ENCODE results near the gene VSTM4.

The VSTM4 gene

DNA sequence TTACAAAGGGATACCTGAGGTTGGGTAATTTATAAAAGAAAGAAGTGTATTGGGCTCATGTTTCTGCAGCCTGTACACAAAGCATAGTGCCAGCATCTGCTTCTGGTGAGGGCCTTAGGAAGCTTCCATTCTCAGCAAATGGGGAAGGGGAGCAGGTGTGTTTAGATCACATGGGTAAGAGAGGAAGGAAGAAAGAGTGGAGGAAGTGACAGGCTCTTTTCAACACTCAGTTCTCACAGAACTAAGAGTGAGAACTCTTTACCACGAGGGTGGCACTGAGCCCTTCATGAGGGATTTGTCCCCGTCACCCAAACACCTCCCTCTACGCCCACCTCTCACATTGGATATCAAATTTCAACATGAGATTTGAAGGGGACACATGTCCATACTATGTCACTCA is 19.0 kb upstream of the VSTM4 start:
- ATAC-seq (no peak), DNase-seq (no peak)
- H3K27me3 Mint-ChIP-seq, result peaks cover 31% of the 10 kb centered on the region
- H3K4me3 Mint-ChIP-seq, result no peak overlapping the region
- peaks cover 2 to 5% of the 10 kb centered on the region in 2 donors for H3K9me3 Mint-ChIP-seq
- H3K27ac Mint-ChIP-seq, result no peak overlapping the region
- no peaks in the 10 kb centered on the region for H3K4me1 Mint-ChIP-seq

DNA sequence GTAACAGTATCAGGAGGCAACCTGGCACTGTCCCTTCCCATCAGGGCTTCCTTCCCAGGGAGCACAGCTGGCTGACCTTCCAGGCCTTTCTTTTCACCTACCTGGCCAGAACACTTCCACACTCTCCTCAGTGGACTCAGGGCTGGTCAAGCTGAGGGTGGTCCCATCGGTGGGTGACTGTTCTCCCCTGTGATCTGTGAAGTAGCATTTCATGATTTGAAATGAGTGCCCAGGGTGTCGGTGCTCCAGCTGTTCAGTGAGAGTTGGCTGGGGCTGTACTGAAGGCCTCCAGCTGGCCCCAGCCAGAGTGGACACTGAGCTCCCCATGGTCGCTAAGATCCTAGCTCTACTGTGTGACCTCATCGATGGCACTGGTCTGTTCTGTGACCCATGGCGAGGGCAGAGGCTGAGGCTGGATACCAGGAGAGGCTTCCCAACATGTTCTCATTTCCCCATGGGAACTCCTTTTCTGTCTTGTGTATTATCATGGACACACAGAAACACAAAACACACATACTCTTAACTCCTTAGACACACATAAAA is 18.5 kb upstream of the VSTM4 start, which contains the start of gene FAM170B:
TSS of gene FAM170B (minus strand) at position 316 of the 543 bp plus-strand sequence. CDS start at position 213, 103 bp downstream.
- H3K27ac Mint-ChIP-seq, result no peak within 1 kb of the TSS
- no peak within 1 kb of the TSS for H3K4me3 Mint-ChIP-seq
- H3K27me3 Mint-ChIP-seq, result peaks cover 37% of the 10 kb centered on the region
- H3K4me1 Mint-ChIP-seq, result no peaks in the 10 kb centered on the region
- DNase-seq (no peak), ATAC-seq (no peak)
- peaks cover 7 to 10% of the 10 kb centered on the region in 2 donors for H3K9me3 Mint-ChIP-seq

DNA sequence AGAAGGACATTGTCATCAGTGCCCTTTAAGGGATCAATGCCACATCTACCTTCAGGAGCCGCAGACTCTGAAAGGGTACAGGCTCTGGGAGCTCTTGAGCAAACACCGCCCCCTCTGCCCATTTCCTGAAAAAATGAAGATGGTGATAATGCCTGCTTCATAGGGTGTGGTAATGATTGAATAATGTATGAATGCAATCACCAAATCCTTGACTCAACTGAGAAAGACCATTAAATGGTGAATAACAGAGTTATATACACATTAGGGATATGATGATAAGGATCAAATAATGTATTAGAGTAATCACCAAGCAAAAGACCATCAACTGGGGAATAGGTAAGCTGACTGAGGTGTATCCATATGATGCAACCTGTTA is 17.0 kb upstream of the VSTM4 start:
- no peaks in the 10 kb centered on the region for H3K4me1 Mint-ChIP-seq
- ATAC-seq (no peak), DNase-seq (no peak)
- H3K27ac Mint-ChIP-seq, result no peak overlapping the region
- H3K27me3 Mint-ChIP-seq, result peaks cover 43% of the 10 kb centered on the region
- H3K4me3 Mint-ChIP-seq, result no peak overlapping the region
- H3K9me3 Mint-ChIP-seq, result peaks cover 12% of the 10 kb centered on the region in 2 donors

DNA sequence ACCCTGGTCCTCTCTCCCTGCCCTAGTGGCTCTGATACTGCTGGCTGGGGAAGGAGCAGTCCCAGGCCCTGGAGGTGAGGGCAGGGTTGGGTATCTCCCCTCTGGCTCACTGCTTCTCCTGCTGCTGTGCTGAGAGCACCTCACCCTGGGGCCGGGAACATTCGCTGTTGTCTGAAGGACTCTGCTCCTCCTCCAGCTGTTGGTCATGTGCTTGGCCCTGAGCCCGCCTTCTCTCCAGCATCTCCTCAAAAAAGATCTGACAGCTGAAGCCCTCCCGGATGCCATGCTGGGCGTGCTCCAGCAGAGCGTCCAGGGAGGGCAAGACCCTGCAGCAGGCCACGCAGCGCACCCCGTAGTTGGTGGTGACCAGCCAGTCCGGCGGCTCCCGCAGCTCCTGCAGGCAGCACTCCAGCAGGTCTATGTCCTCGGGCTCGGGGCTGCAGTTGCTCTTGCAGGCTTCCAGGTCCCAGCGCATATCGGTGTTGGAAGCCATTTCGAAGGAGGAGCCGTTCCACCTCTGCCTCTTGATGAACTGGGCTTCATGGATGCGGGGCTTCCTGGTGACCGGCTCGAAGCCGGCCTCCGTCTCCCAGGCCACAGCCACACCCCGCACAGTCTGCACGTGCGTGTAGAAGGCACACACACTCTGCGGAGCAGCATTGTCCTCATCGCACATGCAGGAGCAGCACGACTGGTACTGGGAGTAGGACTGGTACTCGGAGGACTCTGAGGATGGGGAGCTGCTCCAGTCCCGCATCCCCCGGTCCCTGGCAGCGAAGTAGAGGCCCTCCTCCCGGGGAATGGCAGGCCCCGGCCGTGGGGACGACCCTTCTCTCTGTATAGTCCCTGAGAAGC is 16.4 kb upstream of the VSTM4 start:
- Mint-ChIP-seq H3K27ac (no peak overlapping the region), H3K27me3 (peaks cover 43% of the 10 kb centered on the region), H3K4me3 (no peak overlapping the region), H3K4me1 (no peaks in the 10 kb centered on the region), H3K9me3 (peaks cover 9 to 12% of the 10 kb centered on the region in 2 donors)
- ATAC-seq, result no peak
- no peak for DNase-seq

DNA sequence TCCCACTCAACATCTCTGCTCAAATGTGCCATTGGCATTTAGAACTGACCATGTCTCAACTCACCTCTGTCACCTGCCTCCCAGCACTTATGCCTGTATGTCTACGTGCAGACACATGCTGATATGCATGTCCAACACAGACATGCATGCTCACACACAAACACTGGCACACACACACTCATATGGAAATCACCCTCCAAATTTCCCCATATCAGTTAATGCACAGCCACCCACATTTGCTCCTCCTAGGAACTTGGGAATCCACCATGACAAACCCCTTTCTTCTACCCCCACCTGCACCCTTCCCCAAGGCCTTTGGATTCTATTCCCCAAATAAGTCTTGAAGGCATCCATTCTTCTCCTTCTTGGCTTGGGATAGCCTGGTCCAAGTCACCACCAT is 14.1 kb upstream of the VSTM4 start:
- H3K27ac Mint-ChIP-seq, result no peak overlapping the region
- no peak for DNase-seq
- H3K9me3 Mint-ChIP-seq, result peaks cover 7 to 12% of the 10 kb centered on the region in 2 donors
- ATAC-seq, result no peak
- H3K4me1 Mint-ChIP-seq, result no peaks in the 10 kb centered on the region
- peaks cover 27% of the 10 kb centered on the region for H3K27me3 Mint-ChIP-seq
- no peak overlapping the region for H3K4me3 Mint-ChIP-seq

DNA sequence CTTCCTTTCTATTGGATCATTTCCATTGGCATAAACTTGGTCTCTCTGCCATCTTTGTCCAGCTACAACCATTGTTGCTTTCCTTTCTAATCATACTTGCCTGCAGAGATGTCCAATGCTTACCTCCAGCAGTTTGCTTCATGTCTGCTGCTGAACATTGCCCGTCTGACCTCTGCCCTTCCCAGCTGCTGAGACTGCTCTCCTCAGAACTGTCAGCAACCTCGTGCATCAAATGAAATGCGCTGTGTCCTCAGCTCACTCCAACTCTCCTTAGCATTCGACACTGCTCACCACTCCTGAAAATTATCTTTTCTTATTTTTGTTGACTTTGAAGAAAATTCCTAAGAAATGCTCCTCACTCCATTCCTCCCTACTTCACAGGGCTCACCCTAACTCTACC is 13.5 kb upstream of the VSTM4 start:
- peaks cover 7 to 12% of the 10 kb centered on the region in 2 donors for H3K9me3 Mint-ChIP-seq
- peaks cover 22% of the 10 kb centered on the region for H3K27me3 Mint-ChIP-seq
- H3K4me1 Mint-ChIP-seq, result no peaks in the 10 kb centered on the region
- no peak overlapping the region for H3K4me3 Mint-ChIP-seq
- no peak for DNase-seq
- ATAC-seq, result no peak
- H3K27ac Mint-ChIP-seq, result no peak overlapping the region

DNA sequence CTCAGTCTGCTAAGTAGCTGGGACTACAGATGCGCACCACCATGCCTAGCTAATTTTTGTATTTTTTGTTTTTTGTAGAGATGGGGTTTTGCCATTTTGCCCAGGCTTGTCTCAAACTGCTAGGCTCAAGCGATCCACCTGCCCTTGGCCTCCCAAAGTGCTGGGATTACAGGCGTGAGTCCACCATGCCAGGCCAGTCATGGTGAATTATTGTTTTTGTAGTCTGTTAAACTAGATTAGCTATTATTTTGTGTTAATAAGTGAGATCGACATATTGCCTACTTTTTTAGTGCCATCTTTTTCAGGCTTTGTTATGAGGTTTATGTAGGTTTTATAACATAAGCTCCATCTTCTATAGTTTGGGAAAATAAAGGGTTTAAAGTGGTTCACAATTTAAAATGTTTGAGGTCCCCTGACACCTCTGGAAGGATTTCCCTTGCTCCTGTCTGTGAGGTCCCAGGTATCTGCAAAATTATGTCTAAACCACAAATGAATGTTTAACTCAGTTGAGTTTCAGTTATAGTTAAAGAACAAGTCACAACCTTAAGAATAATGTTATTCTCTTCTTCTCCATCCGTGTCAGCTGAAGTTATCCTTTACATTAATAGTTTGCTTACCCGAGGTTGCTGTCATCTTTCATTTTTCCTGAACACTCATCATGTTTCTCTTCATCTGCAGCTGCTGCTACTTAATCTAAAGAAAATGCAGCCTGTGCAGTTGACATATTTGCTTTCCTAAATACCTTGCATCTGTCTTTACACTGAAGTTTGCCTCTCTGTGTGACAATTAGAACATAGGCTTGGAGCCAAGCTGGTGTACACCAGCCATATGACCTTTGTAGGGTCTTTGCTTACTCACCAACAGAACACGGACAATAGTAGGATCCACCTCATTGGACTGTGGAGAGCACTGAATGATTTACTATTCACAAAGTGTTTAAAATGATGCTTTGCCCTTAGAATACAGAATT is 8.9 kb upstream of the VSTM4 start:
- Mint-ChIP-seq H3K27ac (no peak overlapping the region), H3K4me3 (no peak overlapping the region), H3K4me1 (no peaks in the 10 kb centered on the region), H3K9me3 (peaks cover 7 to 10% of the 10 kb centered on the region in 2 donors), H3K27me3 (peaks cover 27% of the 10 kb centered on the region)
- no peak for DNase-seq
- ATAC-seq, result no peak

DNA sequence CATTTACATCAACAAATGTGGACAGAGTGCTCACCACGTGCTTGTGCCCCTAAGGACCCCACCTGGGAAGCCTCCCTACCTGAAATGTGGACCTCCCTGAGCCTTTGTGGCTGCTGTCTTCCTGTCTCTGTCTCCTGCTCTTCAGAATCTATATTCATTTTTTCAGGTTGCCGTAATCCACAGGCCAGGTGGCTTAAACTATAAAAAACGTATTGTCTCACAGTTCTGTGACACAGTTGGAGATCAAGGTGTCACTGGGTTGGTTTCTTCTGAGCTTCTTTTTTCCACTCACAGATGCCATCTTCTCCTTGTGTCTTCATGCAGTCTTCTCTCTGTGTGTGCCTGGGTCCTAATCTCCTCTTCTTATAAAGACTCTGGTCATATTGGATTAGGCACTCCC is 5.6 kb upstream of the VSTM4 start:
- no peak overlapping the region for H3K27ac Mint-ChIP-seq
- peaks cover 28% of the 10 kb centered on the region for H3K27me3 Mint-ChIP-seq
- ATAC-seq, result no peak
- peaks cover 6% of the 10 kb centered on the region for H3K4me1 Mint-ChIP-seq
- no peak for DNase-seq
- no peaks in the 10 kb centered on the region for H3K9me3 Mint-ChIP-seq
- H3K4me3 Mint-ChIP-seq, result no peak overlapping the region

DNA sequence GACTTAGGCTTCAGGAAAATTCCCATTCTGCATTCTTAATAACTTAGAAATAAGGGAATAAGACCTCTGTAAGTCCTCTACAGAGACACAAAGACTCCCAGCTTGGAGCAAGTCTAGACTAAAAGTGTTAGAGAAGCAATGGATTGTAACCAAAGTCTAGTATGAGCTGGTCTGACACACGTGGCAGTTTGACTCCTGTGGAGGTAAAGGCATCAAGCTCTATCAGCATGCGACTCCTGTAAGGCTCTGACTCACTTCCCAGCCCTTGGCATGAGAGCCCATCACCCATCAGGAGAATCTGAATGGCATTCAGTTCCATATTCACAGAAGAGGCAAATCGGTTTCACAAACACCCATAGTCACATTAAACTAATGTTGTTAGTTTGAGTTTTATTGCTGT is 4.4 kb upstream of the VSTM4 start:
- H3K27me3 Mint-ChIP-seq, result peaks cover 35% of the 10 kb centered on the region
- H3K9me3 Mint-ChIP-seq, result no peaks in the 10 kb centered on the region
- no peak overlapping the region for H3K27ac Mint-ChIP-seq
- no peak overlapping the region for H3K4me3 Mint-ChIP-seq
- ATAC-seq (no peak), DNase-seq (no peak)
- peaks cover 7% of the 10 kb centered on the region for H3K4me1 Mint-ChIP-seq

DNA sequence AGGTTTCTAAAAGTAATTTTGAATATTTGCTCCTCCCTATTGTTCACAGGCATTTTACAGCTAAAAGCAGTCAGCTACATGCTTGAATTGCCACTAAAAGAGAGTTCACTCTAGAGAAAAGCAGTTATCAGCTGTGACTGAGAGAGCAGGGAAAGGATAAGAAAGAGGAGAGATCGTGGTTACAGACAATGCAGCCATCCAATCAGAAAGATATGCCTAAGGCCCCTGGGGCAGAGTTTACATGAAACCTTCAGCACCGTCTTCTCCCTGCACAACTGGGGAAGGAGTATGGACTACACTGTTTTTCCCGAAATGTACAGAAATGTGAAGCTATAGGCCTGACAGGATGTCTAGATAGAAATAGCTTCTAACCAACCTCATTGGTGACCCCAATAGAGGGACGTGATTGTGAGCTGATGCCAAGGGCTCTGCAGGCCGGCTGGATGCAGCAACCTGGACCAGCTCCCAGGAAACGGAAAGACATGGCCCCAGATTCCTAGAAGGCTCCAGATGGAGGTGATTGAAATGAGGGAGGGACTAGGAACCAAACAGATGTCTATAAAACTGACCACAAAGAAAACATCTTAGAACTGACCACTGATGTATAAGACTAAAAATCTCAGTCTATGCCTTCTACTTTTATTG is 3.2 kb upstream of the VSTM4 start:
- H3K27me3 Mint-ChIP-seq, result peaks cover 47% of the 10 kb centered on the region
- ATAC-seq, result no peak

DNA sequence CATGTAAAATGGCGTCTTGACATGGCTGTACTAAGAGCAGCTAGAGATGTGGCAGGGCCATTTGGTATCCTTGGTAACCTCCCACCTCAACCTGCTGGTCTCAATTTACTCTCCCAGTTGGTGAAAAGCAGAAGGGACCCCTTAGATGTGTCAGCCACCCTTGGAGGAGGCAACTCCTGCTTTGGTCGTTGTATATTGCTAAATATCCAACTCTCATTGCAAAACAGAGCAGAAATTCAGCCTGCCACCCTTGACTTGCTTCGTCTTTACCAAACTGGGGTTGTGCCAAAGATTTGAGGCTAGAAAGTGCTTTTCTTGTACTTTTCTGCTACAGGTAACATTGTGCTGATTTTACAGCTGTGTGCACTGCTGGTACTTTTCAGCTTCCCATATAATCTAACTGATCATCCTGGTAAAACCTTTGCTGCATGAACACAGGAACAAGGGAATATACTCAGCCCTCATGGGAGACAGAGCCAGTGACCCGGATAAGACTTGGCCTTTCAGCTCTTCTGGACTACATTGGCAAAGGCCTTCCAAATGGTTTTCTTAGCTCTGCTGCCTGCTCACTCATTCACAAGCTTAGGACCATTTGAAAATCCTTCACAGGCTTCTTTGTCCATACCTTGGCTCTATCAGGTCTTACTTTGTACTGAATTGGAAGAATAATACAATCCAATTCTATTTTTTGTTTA is 2.2 kb upstream of the VSTM4 start:
- Mint-ChIP-seq H3K4me1 (peaks cover 7% of the 10 kb centered on the region), H3K9me3 (no peaks in the 10 kb centered on the region), H3K27ac (no peak overlapping the region), H3K27me3 (peaks cover 50% of the 10 kb centered on the region), H3K4me3 (no peak overlapping the region)
- DNase-seq (no peak), ATAC-seq (no peak)

More for the DNA sequence above, 3.2 kb upstream of the VSTM4 start:
- Mint-ChIP-seq H3K4me1 (peaks cover 7% of the 10 kb centered on the region), H3K9me3 (no peaks in the 10 kb centered on the region), H3K27ac (no peak overlapping the region), H3K4me3 (no peak overlapping the region)
- no peak for DNase-seq

DNA sequence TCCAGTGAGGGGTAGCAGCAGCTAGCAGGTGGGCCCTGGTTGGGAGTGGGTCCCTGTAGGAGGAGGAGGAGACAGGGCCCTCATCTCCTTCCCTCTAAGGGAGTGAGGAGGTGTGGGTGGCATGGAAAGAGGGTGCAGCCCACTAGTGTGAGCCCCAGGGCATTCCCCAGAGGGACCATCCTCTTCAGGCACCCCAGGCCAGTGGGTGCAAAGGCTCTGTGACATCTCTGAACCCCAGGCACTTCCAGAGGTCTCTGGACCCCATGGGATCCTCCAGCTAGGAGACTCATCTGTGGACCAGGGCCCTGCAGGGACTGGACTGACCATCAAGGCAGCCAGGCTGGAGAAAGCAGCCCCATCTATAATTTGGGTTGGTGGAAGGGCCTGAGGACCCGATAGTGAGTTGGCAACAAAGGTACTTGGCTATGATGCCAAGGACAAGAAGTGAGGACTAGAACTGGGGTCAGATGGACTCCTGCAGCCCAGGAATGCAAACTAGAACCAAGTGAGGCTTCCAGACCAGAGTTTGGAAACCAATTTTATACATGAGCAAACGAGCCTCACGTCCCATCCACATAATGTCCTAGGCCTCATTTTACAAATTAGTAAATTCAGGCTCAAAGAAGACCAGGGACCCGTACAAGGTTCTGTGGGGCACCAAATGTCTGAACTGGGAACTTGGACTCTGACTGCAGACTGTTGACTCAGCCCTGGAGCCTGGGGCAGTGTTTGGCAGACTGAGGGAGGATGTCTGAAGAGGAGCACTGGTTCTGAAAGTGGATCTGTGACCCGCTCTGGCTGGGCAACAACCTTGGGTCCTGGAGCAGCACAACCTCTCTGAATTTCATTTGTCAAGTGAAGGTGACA is 1.4 kb upstream of the VSTM4 start:
- Mint-ChIP-seq H3K4me3 (no peak overlapping the region), H3K4me1 (peaks cover 7% of the 10 kb centered on the region), H3K27me3 (peaks cover 46% of the 10 kb centered on the region), H3K9me3 (no peaks in the 10 kb centered on the region), H3K27ac (peak overlapping the region in 1 of 2 donors; percentile 8)
- ATAC-seq, result peak; percentile 13
- DNase-seq, result no peak

DNA sequence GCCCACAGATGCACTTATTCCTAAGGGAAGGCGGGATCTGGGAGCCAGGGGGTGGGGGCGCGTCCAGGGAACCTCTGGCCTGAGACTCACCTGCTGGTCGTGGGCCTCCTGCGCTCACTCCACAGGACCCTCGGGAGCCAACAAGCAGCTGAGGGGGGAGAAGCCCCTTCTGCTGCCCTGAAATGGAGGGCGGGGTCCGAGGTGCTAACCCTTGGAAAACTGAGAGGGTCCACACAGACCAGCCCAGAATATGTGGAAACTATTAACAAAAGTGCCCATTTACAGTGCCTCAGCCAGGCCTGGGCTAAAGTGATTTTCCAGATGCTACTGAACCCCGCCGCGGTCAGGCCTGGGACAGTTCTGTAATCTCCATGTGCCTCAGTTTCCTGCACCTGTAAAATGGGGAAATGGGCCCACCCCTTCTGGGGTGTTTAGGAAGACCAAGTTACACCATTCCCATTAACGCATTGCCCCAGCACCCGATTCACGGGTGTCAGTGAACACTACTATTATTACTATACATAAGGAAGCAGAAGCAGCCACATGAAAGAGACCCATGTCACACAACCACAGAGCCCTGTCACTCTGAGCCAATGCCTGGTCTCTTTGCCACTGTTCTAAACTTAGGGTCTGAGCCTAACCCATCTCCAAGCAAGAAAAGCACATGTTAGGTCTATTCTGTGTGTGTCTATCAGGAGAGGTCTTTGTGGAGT is 630 bp upstream of the VSTM4 start:
- Mint-ChIP-seq H3K4me3 (no peak overlapping the region), H3K9me3 (no peaks in the 10 kb centered on the region), H3K27me3 (peaks cover 38% of the 10 kb centered on the region), H3K27ac (peak overlapping the region in 1 of 2 donors; percentile 8), H3K4me1 (peaks cover 7% of the 10 kb centered on the region)
- DNase-seq (peak in 1 of 2 donors; percentile 37), ATAC-seq (peak; percentile 87)

DNA sequence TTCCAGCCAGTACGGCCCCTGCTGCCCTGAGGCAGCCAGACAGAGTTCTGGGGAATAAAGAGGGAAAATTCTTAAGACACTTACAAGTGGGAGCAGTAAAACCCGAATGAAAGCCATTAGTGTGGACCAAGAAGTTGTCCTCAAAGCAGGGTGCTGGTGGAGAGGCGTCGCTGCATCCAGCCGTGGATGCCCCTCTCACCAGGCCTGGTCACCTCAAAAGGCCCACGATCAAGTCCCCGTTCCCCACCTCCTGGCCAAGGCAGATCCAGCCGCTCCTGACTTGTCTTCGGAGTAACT is 656 bp downstream of the VSTM4 start:
- H3K27me3 Mint-ChIP-seq, result peaks cover 42% of the 10 kb centered on the region

More for the DNA sequence above, 656 bp downstream of the VSTM4 start:
- no peak overlapping the region for H3K27ac Mint-ChIP-seq
- H3K9me3 Mint-ChIP-seq, result no peaks in the 10 kb centered on the region
- peak overlapping the region; percentile 22 to 35 for H3K4me3 Mint-ChIP-seq
- DNase-seq (no peak), ATAC-seq (no peak)
- H3K4me1 Mint-ChIP-seq, result peaks cover 7% of the 10 kb centered on the region
